H1 (cell line): ENCODE data around the gene TLE2. TPM values are rescaled to one million over a fixed set of nuclear protein-coding genes. Genes with fewer than 3 reads are reported as not detected.

ENCODE experiments used
- CTCF ChIA-PET: fragments of 300-600 bp; sonication (Branson Sonifier 250); formaldehyde crosslinking; loops from one replicate; lab custom pipeline; 2021; ENCODE audit not compliant: partially characterized antibody; lab: Charles Lee
- POLR2A ChIA-PET: fragments of 300-600 bp; sonication (Branson Sonifier 250); formaldehyde crosslinking; loops from one replicate; lab custom pipeline; 2021; ENCODE audit warnings: inconsistent platforms; ENCODE audit not compliant: partially characterized antibody; lab: Charles Lee
- DNase-seq, 2 experiments: peaks; one replicate each; pipeline versions ENCODE4 v3.0.0 to v3.0.0-alpha.2; 2010 to 2022; ENCODE audit warnings: low spot score in 2 of 2, low read depth in 1 of 2, mixed read lengths in 1 of 2
- FAIRE-seq: peaks from 2 replicates; lab custom pipeline; 2011; peaks lifted over from hg19 to GRCh38; lab: Jason Lieb, UNC
- H2AFZ ChIP-seq: 2 replicates; pipeline ENCODE4 v1.8.1; 2012; ENCODE audit warnings: low read length, inconsistent platforms
- H2AK5ac ChIP-seq: 2 replicates; pipeline ENCODE4 v1.6.1; 2013; ENCODE audit warnings: low read depth, low read length
- H2BK120ac ChIP-seq: replicated peaks from 2 replicates; pipeline ENCODE3; 2013; ENCODE audit warnings: low read depth, low read length, inconsistent platforms
- H2BK12ac ChIP-seq: 2 replicates; pipeline ENCODE4 v1.6.1; 2013; ENCODE audit warnings: low read depth, low read length
- H2BK15ac ChIP-seq: 2 replicates; pipeline ENCODE4 v1.6.1; 2013; ENCODE audit warnings: low read length
- H2BK20ac ChIP-seq: 2 replicates; pipeline ENCODE4 v1.6.1; 2013; ENCODE audit warnings: low read length
- H2BK5ac ChIP-seq: 2 replicates; pipeline ENCODE4 v1.6.1; 2013; ENCODE audit warnings: low read depth, low read length
- H3K14ac ChIP-seq: 2 replicates; pipeline ENCODE4 v1.6.1; 2013; ENCODE audit warnings: inconsistent platforms; ENCODE audit not compliant: insufficient read length
- H3K18ac ChIP-seq: 2 replicates; pipeline ENCODE4 v1.6.1; 2013; ENCODE audit warnings: low read length; ENCODE audit errors: extremely low read depth
- H3K23ac ChIP-seq: 2 replicates; pipeline ENCODE4 v1.6.1; 2013; ENCODE audit warnings: inconsistent platforms; ENCODE audit not compliant: insufficient read length
- H3K23me2 ChIP-seq: 2 replicates; pipeline ENCODE4 v1.6.1; 2013; ENCODE audit warnings: low read depth, low read length
- H3K27ac ChIP-seq: 2 replicates; pipeline ENCODE4 v1.6.1; 2011; ENCODE audit warnings: low read depth, low read length, inconsistent platforms
- H3K27me3 ChIP-seq, 4 experiments: replicated peaks in 1 of 4; 1 replicate in 1 of 4; 2 replicates in 3 of 4; pipeline versions ENCODE4 v1.6.1 to v1.8.1; 2011 to 2013; ENCODE audit warnings: low read length in 3 of 4, mild to moderate bottlenecking in 3 of 4, inconsistent platforms in 2 of 4, mixed read lengths in 2 of 4, moderate library complexity in 1 of 4; ENCODE audit not compliant: control insufficient read depth in 3 of 4, insufficient read depth in 3 of 4; ENCODE audit errors: extremely low read depth in 1 of 4
- H3K36me3 ChIP-seq, 4 experiments: 2 replicates each; pipeline versions ENCODE4 v1.6.1 to v1.8.1; 2011 to 2013; ENCODE audit warnings: mild to moderate bottlenecking in 4 of 4, low read length in 3 of 4, moderate library complexity in 2 of 4, control low read depth in 1 of 4, inconsistent platforms in 1 of 4; ENCODE audit not compliant: insufficient read depth in 4 of 4, control insufficient read depth in 2 of 4
- H3K4ac ChIP-seq: replicated peaks from 2 replicates; pipeline ENCODE3; 2013; ENCODE audit warnings: low read length, low read depth, mixed read lengths, inconsistent platforms; ENCODE audit not compliant: insufficient read length
- H3K4me1 ChIP-seq, 4 experiments: replicated peaks in 1 of 4; 1 replicate in 1 of 4; 2 replicates in 3 of 4; pipeline versions ENCODE4 v1.6.1 to v1.8.1; 2011 to 2013; ENCODE audit warnings: low read length in 3 of 4, inconsistent platforms in 2 of 4, mixed read lengths in 1 of 4; ENCODE audit not compliant: insufficient read depth in 4 of 4, control insufficient read depth in 3 of 4
- H3K4me2 ChIP-seq, 2 experiments: 2 replicates each; pipeline versions ENCODE4 v1.6.1 to v1.8.1; 2011 to 2013; ENCODE audit warnings: low read depth in 2 of 2, low read length in 2 of 2, control low read depth in 1 of 2, inconsistent platforms in 1 of 2, mild to moderate bottlenecking in 1 of 2; ENCODE audit not compliant: insufficient read depth in 1 of 2
- H3K4me3 ChIP-seq, 4 experiments: fragments of 200-600, 300-600 bp in 1 of 4; sonication (generic), shearing (Covaris generic), sonication (Bioruptor Twin) in 1 of 4; 2 replicates each; pipeline versions ENCODE4 v1.5.1 to v1.8.1; 2011 to 2016; ENCODE audit warnings: low read length in 4 of 4, low read depth in 3 of 4, control low read depth in 2 of 4, inconsistent platforms in 2 of 4, mild to moderate bottlenecking in 2 of 4, mixed read lengths in 1 of 4, moderate library complexity in 1 of 4; ENCODE audit not compliant: insufficient read depth in 2 of 4; ENCODE audit errors: extremely low read depth in 1 of 4
- H3K56ac ChIP-seq: replicated peaks from 2 replicates; pipeline ENCODE3; 2013; ENCODE audit warnings: low read depth, mild to moderate bottlenecking, mixed read lengths, low read length, inconsistent platforms; ENCODE audit not compliant: insufficient read length
- H3K79me1 ChIP-seq: 2 replicates; pipeline ENCODE4 v1.6.1; 2013; ENCODE audit warnings: low read depth, low read length, control low read depth
- H3K79me2 ChIP-seq, 2 experiments: 2 replicates each; pipeline versions ENCODE4 v1.6.1 to v1.8.1; 2012 to 2013; ENCODE audit warnings: low read length in 2 of 2, mild to moderate bottlenecking in 2 of 2, inconsistent platforms in 1 of 2; ENCODE audit not compliant: insufficient read depth in 2 of 2, control insufficient read depth in 1 of 2
- H3K9ac ChIP-seq, 4 experiments: replicated peaks in 1 of 4; 1 replicate in 1 of 4; 2 replicates in 3 of 4; pipeline versions ENCODE4 v1.6.1 to v1.8.1; 2011 to 2013; ENCODE audit warnings: low read depth in 3 of 4, low read length in 3 of 4, control low read depth in 2 of 4, mild to moderate bottlenecking in 2 of 4, moderate library complexity in 2 of 4, inconsistent platforms in 1 of 4; ENCODE audit errors: extremely low read depth in 1 of 4
- H3K9me3 ChIP-seq, 2 experiments: 2 replicates each; pipeline versions ENCODE4 v1.6.1 to v1.8.1; 2012 to 2013; ENCODE audit warnings: mild to moderate bottlenecking in 2 of 2, moderate library complexity in 2 of 2, control low read depth in 1 of 2, inconsistent platforms in 1 of 2, low read depth in 1 of 2, low read length in 1 of 2, mixed read lengths in 1 of 2; ENCODE audit not compliant: insufficient read depth in 2 of 2
- H4K20me1 ChIP-seq, 2 experiments: replicated peaks in 1 of 2; 2 replicates each; pipeline versions ENCODE3 to v1.8.1; 2011 to 2013; ENCODE audit warnings: inconsistent platforms in 2 of 2, low read length in 2 of 2, mild to moderate bottlenecking in 1 of 2; ENCODE audit not compliant: insufficient read depth in 2 of 2, control insufficient read depth in 1 of 2
- H4K5ac ChIP-seq: 2 replicates; pipeline ENCODE4 v1.6.1; 2013; ENCODE audit warnings: low read length, low read depth, mixed read lengths, inconsistent platforms; ENCODE audit not compliant: insufficient read length
- H4K8ac ChIP-seq: 2 replicates; pipeline ENCODE4 v1.8.0; 2013; ENCODE audit warnings: mild to moderate bottlenecking, moderate library complexity, low read length, inconsistent platforms; ENCODE audit not compliant: insufficient read depth; ENCODE audit errors: extremely low read depth
- H4K91ac ChIP-seq: replicated peaks from 2 replicates; pipeline ENCODE3; 2013; ENCODE audit warnings: low read length, mixed read lengths, inconsistent platforms; ENCODE audit not compliant: insufficient read length
- CBX5 ChIP-seq: fragments of 300-800, 300-1000 bp; sonication (generic); IDR thresholded peaks from 2 replicates; pipeline ENCODE4 v1.7.1; 2016; ENCODE audit warnings: antibody characterized with exemption, low read length, low read depth
- CTCF ChIP-seq, 3 experiments: IDR thresholded peaks; 1 replicate in 2 of 3; 2 replicates in 1 of 3; pipeline versions ENCODE4 v1.5.1 to v1.6.1; 2011; ENCODE audit warnings: low read length in 3 of 3, mild to moderate bottlenecking in 3 of 3, inconsistent platforms in 2 of 3, low read depth in 1 of 3, moderate library complexity in 1 of 3; ENCODE audit not compliant: insufficient read depth in 1 of 3; ENCODE audit errors: control extremely low read depth in 1 of 3
- POLR2AphosphoS5 ChIP-seq: IDR thresholded peaks from 2 replicates; pipeline ENCODE4 v1.6.1; 2011; ENCODE audit warnings: low read depth, low read length
- TAF7 ChIP-seq: optimal IDR thresholded peaks from 2 replicates; pipeline ENCODE3; 2011; ENCODE audit warnings: low read depth, mild to moderate bottlenecking, inconsistent platforms, low read length, moderate library complexity, borderline replicate concordance
- TBP ChIP-seq: IDR thresholded peaks from 2 replicates; pipeline ENCODE4 v1.6.1; 2011; ENCODE audit warnings: low read depth, low read length, improper control_type of control experiment
- TCF12 ChIP-seq: IDR thresholded peaks from 2 replicates; pipeline ENCODE4 v1.6.1; 2011; ENCODE audit warnings: low read depth, mild to moderate bottlenecking, low read length
- whole genome bisulfite sequencing, 2 experiments: shearing (Covaris generic) in 1 of 2; methylation state at CpG; one replicate each; pipeline versions ENCODE4 v1.1.6 to v1.1.7; 2013 to 2015; ENCODE audit warnings: low lambda C conversion rate in 2 of 2, mixed read lengths in 2 of 2, inconsistent platforms in 1 of 2, low coverage in 1 of 2, missing lambda C conversion rate in 1 of 2; ENCODE audit not compliant: insufficient replicate concordance in 2 of 2, insufficient coverage in 1 of 2, insufficient read length in 1 of 2; ENCODE audit errors: extremely low coverage in 1 of 2, missing lambda C conversion rate in 1 of 2; 5-methylcytosine and 5-hydroxymethylcytosine counted together
- polyA plus RNA-seq, 7 experiments: library from polyadenylated mRNA; depleted of rRNA in 3 of 7; stranded (reverse) in 5 of 7; unstranded in 2 of 7; fragments of >200 nt in 5 of 7; fragments of 200-250 nt in 2 of 7; gene quantifications; 1 replicate in 5 of 7; 2 replicates in 1 of 7; 4 replicates in 1 of 7; pipeline versions ENCODE4 v1.2.1 to v1.2.3, GENCODE V29; 2011 to 2013; ENCODE audit warnings: missing spikeins in 2 of 7, mixed read lengths in 2 of 7
- total RNA-seq: library from RNA; stranded (reverse); fragmentation: NEBNext Ultra II Directional; extraction: Animal tissue kit (Norgen Biotek cat#: 25700); gene quantifications from 2 replicates; pipeline ENCODE4 v1.2.1, GENCODE V29; 2021

TLE2 gene
- total and polyA plus RNA-seq, 2 of the 8 experiments (the other 6 are each of a cell fraction or from before 2014, with no cell fraction given) = 8.0 to 11.5 TPM

GRCh38 chr19:3038214-3038613 is 9.1 kb upstream of the TLE2 start:
- H4K20me1 ChIP-seq = peaks cover 0 to 2% of the 10 kb centered on the region in 2 experiments
- FAIRE-seq = no peak
- no peak overlapping the region for H3K56ac ChIP-seq
- no peak overlapping the region for H3K4me2 ChIP-seq
- H2AK5ac ChIP-seq = peak overlapping the region; percentile 82; the same call in 1 of the 2 replicates
- H3K79me1 ChIP-seq = no peaks in the 10 kb centered on the region
- no peak overlapping the region for H2BK15ac ChIP-seq
- 87% methylated on average over 5 of the region's 5 CpGs; no CpG with 5 or more reads in 1 of the 2 experiments for WGBS, 2 experiments
- no peaks in the 10 kb centered on the region for H3K9me3 ChIP-seq
- no peak overlapping the region for H3K14ac ChIP-seq
- H2BK5ac ChIP-seq = no peak overlapping the region
- H3K23me2 ChIP-seq = peaks cover 22% of the 10 kb centered on the region
- H2BK12ac ChIP-seq = no peak overlapping the region
- H4K8ac ChIP-seq = no peak overlapping the region
- CTCF ChIA-PET = interaction anchor here (0.9 to 6.3 kb wide), 13 partner anchors 12 to 91 kb away, joined by 3 to 36 read pairs (median 6); no protein-coding TSS in a partner anchor
- H3K23ac ChIP-seq = no peak overlapping the region
- H3K18ac ChIP-seq = no peak overlapping the region
- no peaks in the 10 kb centered on the region for H3K79me2 ChIP-seq
- no peak overlapping the region for H4K5ac ChIP-seq
- no peak overlapping the region for H4K91ac ChIP-seq
- H3K4ac ChIP-seq = no peak overlapping the region
- POLR2A ChIA-PET = interaction anchor here (1.2 to 4.0 kb wide), 4 partner anchors 9 to 62 kb away, joined by 4 to 56 read pairs (median 26); partner anchors contain the start of gene TLE6
- H2BK120ac ChIP-seq = no peak overlapping the region
- TF ChIP-seq POLR2AphosphoS5 = no peak
- no peak for TF ChIP-seq CBX5
- TF ChIP-seq TCF12 = no peak
- TF ChIP-seq CTCF (IDR thresholded peaks at IDR 0.05; ENCODE audit: control extremely low read depth in 1 of 3, insufficient read depth in 1 of 3, low read depth in 1 of 3, low read length in 3 of 3) = no peak
- no peak for TF ChIP-seq TBP
- no peak for TF ChIP-seq TAF7
- TF ChIP-seq, all 59 proteins: peak for 0
- Histone ChIP-seq H3K27me3 (peaks cover 3 to 18% (median 11%) of the 10 kb centered on the region in 4 experiments; a peak in 5 of 7 replicates), H2BK20ac (no peak overlapping the region), H3K27ac (no peak overlapping the region), H3K4me1 (peaks cover 0 to 22% (median 15%) of the 10 kb centered on the region in 4 experiments; a peak in 6 of 7 replicates), H3K4me3 (no peak overlapping the region), H3K36me3 (no peaks in the 10 kb centered on the region), H2AFZ (no peak overlapping the region), H3K9ac (no peak overlapping the region)
- DNase-seq = no peak
